IPS-NIHi7 (cell line): ENCODE data around the gene PREX1.

Experiments
- DNase-seq: peaks from one replicate; pipeline ENCODE4 v3.0.0; 2012; ENCODE audit warnings: mixed read lengths; ENCODE audit errors: extremely low spot score

PREX1 gene

DNA sequence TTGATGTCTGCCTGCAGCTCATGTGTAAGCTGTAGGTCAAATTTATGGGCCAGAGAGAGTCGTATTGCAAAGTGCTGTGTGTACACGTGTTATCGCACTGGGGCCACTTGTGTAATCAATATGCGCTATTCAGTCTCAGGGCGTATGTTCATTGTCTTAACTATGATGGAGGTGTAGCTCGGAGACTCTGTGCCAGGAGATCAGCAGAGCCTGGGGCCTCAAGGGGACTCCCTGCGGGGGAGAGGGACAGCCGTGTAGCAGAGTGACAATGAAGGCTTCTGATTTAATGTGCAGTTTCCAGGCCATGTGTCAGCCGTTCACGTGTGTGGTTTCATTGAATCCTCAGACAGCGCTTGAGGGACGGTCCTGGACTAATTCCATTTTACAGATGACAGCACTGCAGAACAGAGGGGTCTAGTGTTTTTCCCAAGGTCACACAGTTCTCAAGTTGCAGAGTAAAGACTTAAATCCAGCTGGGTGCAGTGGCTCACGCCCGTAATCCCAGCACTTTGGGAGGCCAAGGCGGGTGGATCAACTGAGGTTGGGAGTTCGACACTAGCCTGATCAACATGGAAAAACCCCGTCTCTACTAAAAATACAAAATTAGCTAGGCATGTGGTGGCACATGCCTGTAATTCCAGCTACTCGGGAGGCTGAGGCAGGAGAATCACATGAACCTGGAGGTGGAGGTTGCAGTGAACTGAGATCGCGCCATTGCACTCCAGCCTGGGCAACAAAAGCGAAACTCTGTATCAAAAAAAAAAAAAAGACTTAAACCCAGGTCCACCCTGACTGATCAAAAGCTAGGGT, 242.5 kb downstream of the PREX1 start:
- DNase-seq: no peak

DNA sequence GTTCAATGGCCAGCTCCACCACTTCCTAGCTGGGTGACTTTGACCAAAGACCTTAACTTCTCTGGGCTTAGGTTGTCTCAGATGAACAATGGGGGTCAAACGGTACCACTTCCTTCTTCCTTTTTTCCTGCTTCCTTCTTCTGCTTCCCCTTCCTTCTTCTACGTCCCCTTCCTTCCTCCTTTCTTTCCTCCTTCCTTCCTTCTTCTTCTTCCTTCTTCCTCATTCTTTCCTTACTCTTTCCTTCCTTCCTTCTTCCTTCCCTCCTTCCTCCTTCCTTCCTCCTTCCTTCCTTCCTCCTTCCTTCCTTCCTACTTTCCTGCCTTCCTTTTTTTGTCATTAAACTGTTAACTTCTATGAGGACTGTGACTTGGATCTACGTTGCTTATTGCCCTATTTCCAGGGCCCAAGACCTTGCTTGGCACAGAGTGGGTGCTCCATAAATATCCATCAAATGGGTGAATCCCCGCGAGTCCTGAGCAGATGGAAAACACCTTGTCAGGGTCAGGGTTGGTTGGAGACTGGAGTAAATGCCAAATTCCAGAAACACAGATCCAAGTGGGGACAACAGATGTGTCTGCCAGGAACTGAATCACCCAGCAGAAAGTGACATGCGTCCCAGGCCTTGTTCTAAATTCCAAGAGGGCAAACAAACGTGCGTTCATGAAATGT, 243.3 kb downstream of the PREX1 start:
- DNase-seq: no peak

DNA sequence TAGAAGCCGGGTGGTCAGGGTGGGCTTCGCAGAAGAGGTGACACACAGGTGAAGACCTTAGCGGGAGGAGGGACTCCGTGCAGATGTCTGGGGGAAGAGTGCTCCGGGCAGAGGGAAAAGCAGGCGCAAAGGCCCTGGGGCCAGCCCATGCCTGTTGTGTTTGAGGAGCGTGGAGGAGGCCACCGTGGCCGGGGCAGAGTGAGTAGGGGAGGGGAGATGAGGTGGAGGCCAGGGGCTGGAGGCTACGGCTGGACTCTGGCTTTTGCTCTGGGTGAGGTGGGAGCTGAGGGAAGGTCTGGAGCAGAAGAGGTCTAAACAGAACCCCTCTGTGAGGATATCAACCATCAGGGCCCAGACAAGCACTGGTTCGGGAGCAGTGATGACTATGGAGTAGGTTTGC, 244.0 kb downstream of the PREX1 start:
- no peak for DNase-seq

DNA sequence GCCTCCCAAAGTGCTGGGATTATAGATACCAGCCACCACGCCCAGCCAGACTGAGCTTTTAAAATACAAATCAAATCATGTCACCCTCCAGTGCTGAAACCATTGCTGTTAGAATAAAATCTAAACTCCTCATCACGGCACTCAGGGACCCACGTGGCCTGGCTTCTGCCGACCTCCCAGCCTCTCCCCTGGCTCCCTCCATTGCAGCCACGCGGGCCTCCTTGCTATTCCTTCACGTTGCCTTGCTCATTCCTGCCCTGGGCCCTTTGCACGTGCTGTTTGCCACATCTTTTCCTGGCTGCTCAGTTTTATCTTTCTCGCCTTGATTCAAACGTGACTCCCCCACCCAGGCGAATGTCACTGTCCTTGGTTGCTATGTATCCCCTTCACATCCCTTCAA, 244.6 kb downstream of the PREX1 start:
- DNase-seq: no peak

DNA sequence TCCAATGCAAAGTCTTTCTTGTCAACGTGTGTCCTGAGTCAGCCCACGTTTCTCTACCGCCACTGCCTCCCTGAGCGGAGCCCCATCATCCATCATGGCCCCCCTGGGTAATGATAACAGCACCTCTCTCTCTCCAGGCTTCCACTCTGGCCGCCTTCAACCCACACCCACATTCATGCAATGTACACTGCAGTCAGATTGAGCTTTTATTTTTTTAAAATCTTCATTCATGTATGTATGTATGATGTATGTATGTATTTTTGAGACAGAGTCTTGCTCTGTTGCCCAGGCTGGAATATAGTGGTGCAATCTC, 245.2 kb downstream of the PREX1 start:
- DNase-seq: no peak

DNA sequence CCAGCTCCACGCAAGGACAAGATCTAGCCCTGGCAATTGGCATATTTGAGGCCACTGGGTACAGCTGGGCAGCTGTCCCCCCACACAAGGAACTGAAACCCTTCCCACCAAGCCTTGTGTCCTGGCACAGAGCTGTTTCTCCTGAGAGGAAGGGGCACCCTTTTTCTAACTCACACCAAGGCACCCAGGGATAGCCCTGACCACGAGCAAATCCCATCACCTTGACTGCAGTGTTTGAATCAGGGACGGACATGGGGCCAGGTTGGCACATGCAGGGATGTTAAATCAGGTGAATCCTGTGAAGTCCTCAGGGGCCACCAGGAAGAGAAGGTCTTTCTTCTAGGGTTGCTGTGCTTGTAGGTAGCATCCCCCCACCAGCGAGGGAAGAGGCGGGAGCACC, 246.6 kb downstream of the PREX1 start:
- DNase-seq: no peak

DNA sequence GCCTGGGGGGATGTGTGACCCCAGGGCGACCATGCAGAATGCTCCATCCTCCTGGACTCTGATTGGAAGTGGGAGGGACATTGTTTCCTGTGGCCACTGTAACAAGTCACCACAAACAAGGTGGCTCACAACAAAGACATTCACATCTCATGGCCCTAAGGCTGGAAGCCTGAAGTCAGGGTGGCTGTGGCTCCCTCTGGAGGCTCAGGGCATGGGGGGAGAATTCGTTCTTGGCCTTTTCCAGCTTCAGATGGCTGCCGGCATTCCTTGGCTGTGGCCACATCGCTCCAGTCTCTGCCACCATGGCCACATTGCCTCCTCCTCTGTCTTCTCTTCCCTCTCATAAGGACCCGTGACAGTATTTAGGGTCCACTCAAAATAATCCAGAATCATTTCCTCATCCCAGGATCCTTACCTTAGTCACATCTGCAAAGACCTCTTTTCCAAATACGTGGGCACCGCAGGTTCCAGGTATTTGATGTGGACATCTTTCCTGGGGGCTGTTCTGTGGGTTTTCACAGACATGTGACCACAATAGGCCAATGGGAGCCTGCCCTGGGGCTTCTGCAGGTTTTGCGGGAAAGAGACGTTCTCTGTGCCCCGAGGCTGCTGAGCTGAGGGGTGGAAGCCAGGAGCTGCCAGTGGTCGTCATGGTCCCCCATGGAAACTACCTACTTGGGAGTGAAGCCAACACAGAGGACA, 249.3 kb downstream of the PREX1 start:
- no peak for DNase-seq

DNA sequence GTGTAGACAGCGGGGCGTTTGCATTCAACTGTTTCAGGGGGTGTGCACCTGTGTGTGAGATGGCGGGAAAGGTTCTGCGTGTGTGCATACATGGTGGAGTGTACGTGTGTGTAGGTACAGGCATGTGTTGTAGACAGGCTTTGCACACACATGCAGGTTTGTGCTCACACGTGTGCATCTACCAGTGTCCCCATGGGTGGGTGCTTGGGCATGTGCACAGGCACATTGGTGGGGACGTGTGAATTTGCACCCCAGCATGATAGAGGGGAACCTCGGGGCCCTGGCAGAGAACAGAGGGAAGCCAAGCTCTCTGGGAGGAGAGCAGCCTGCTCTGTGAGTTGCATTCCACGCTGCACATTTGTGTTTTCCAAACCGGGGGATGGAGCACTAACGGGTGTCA, 250.2 kb downstream of the PREX1 start:
- no peak for DNase-seq

DNA sequence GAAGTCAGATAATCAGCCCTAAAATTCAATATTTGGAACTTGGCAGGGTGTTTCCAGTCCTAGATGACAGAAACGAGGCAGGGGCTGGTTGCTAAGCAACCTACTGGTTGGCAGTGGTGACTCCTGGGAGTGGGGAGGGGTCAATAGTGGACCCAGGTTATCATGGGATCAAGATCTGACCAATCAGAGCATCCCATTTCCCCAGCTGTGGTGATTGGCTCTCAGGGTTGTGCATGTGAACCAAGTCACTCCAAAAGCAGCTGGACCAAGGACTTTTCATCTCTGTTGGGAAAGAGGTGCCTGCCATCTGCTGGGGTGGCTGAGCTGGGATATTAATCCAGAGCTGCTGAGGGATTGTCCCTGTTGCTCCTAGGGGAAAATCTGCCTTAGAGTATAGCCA, 253.4 kb downstream of the PREX1 start:
- DNase-seq: peak; percentile 78
